HFFc6 (cell line): ENCODE measurements around the gene LILRB4. TPM values are rescaled to one million over a fixed set of nuclear protein-coding genes. Genes with fewer than 3 reads are reported as not detected.
"Not testable (repeated sequence)": the region's sequence is repeated elsewhere in the genome, so short reads cannot be mapped to it uniquely, and the experiment has no call there.

ENCODE experiments used
- DNase-seq: peaks from one replicate; pipeline ENCODE4 v3.0.0-alpha.2; 2018
- H3K27ac Mint-ChIP-seq: 2 replicates; pipeline ENCODE4 v1.8.0; 2020; ENCODE audit warnings: mild to moderate bottlenecking, mixed read lengths
- H3K27me3 Mint-ChIP-seq: 2 replicates; pipeline ENCODE4 v1.8.0; 2021; ENCODE audit warnings: mild to moderate bottlenecking, moderate library complexity, mixed read lengths; ENCODE audit not compliant: insufficient read depth
- H3K36me3 Mint-ChIP-seq: 2 replicates; pipeline ENCODE4 v1.8.0; 2021; ENCODE audit warnings: low read depth, mixed read lengths
- H3K4me1 Mint-ChIP-seq: 2 replicates; pipeline ENCODE4 v1.8.0; 2020; ENCODE audit warnings: low read depth, mixed read lengths
- H3K4me3 Mint-ChIP-seq: 2 replicates; pipeline ENCODE4 v1.8.0; 2020; ENCODE audit warnings: mild to moderate bottlenecking, moderate library complexity, mixed read lengths
- H3K9me3 Mint-ChIP-seq: 2 replicates; pipeline ENCODE4 v1.8.0; 2020; ENCODE audit warnings: mild to moderate bottlenecking, mixed read lengths
- CTCF ChIP-seq: fragments of 200-600 bp; sonication (generic); IDR thresholded peaks from 2 replicates; pipeline ENCODE4 v1.5.0; 2021; ENCODE audit warnings: antibody characterized with exemption, mild to moderate bottlenecking
- microRNA-seq: library from miRNA; unstranded; fragments of <30 nt; microRNA quantifications from one replicate; pipeline ENCODE4, GENCODE V29; 2019
- total RNA-seq, 6 experiments: library from RNA; stranded (reverse); fragmentation: NEBNext Ultra II Directional; extraction: Animal tissue kit (Norgen Biotek cat#: 25700); gene quantifications; 2 replicates in 1 of 6; 3 replicates in 5 of 6; pipeline ENCODE4 v1.2.3, GENCODE V29; 2021

Gene LILRB4
- total RNA-seq, 6 experiments from 2014 or later = not detected

GRCh38 chr19:54708781-54709180, 46.0 kb downstream of the LILRB4 start:
- DNase-seq = no peak
- Mint-ChIP-seq H3K27me3 (peaks cover 2% of the 10 kb centered on the region; the same call in 1 of the 2 replicates), H3K27ac (no peak overlapping the region), H3K4me1 (no peaks in the 10 kb centered on the region), H3K36me3 (no peaks in the 10 kb centered on the region), H3K9me3 (peaks cover 59% of the 10 kb centered on the region), H3K4me3 (no peak overlapping the region)
- TF ChIP-seq CTCF = no peak

- no peaks in the 10 kb centered on the region for H3K36me3 Mint-ChIP-seq
- H3K4me1 Mint-ChIP-seq = no peaks in the 10 kb centered on the region
- peaks cover 2% of the 10 kb centered on the region; the same call in 1 of the 2 replicates for H3K27me3 Mint-ChIP-seq
- DNase-seq = no peak
- peaks cover 59% of the 10 kb centered on the region for H3K9me3 Mint-ChIP-seq
- TF ChIP-seq CTCF = no peak
- no peak overlapping the region for H3K4me3 Mint-ChIP-seq
- H3K27ac Mint-ChIP-seq = no peak overlapping the region
Measured at GRCh38 chr19:54709212-54709948, 46.6 kb downstream of the LILRB4 start.

GRCh38 chr19:54709956-54710355, 47.2 kb downstream of the LILRB4 start:
- peaks cover 53% of the 10 kb centered on the region for H3K9me3 Mint-ChIP-seq
- not testable (repeated sequence) for H3K27me3 Mint-ChIP-seq, H3K4me3 Mint-ChIP-seq, H3K27ac Mint-ChIP-seq, DNase-seq, H3K4me1 Mint-ChIP-seq, H3K36me3 Mint-ChIP-seq

Small RNA genes within 50 kb of the gene (microRNA-seq; reads per million reads assigned to microRNA genes)
- not detected for gene MIR8061

Other genes starting within 250 kb of the LILRB4 start
- under 1 TPM in 1 of 6 experiments, not detected in 5; 0.45 TPM for gene TTYH1, start 247.5 kb upstream of the LILRB4 start, total RNA-seq
- 10 to 100 TPM; 70.7 to 76.5 (median 74.0) TPM for gene LENG8, start 213.8 kb upstream of the LILRB4 start, total RNA-seq
- gene LENG9, start 199.2 kb upstream of the LILRB4 start, total RNA-seq = 1 to 10 TPM; 3.0 to 4.0 (median 3.6) TPM
- 10 to 100 TPM; 45.9 to 70.5 (median 56.9) TPM for gene CDC42EP5, start 189.7 kb upstream of the LILRB4 start, total RNA-seq
- gene LAIR2, start 160.2 kb upstream of the LILRB4 start, total RNA-seq = not detected
- gene LILRA2, start 89.2 kb upstream of the LILRB4 start, total RNA-seq = not detected
- gene LILRA1, start 69.4 kb upstream of the LILRB4 start, total RNA-seq = not detected
- not detected for gene LILRB1, start 32.5 kb upstream of the LILRB4 start, total RNA-seq
- not detected for gene KIR3DL3, start 61.5 kb downstream of the LILRB4 start, total RNA-seq
- not detected for gene KIR2DL3, start 75.5 kb downstream of the LILRB4 start, total RNA-seq
- not detected for gene KIR2DL1, start 106.8 kb downstream of the LILRB4 start, total RNA-seq
- gene KIR2DL4, start 140.6 kb downstream of the LILRB4 start, total RNA-seq = not detected
- not detected for gene KIR3DL1, start 153.5 kb downstream of the LILRB4 start, total RNA-seq
- not detected for gene KIR2DS4, start 169.7 kb downstream of the LILRB4 start, total RNA-seq
- not detected for gene KIR3DL2, start 187.5 kb downstream of the LILRB4 start, total RNA-seq
- not detected for gene FCAR, start 211.2 kb downstream of the LILRB4 start, total RNA-seq
- gene NCR1, start 243.2 kb downstream of the LILRB4 start, total RNA-seq = not detected